PC-9 (cell line): ENCODE measurements around the gene CAGE1.

ENCODE experiments used
- EZH2 ChIP-seq: fragments of 200-600 bp; sonication (generic); IDR thresholded peaks from 2 replicates; pipeline ENCODE4 v1.8.0; 2017; ENCODE audit warnings: antibody characterized with exemption, low read depth
- TF ChIP-seq, protein P1 (sequence below): fragments of 200-600 bp; sonication (generic); conservative IDR thresholded peaks from 2 replicates; pipeline ENCODE4 v1.6.1; 2017; ENCODE audit warnings: mixed run types, antibody characterized with exemption, mild to moderate bottlenecking, moderate library complexity

DNA sequence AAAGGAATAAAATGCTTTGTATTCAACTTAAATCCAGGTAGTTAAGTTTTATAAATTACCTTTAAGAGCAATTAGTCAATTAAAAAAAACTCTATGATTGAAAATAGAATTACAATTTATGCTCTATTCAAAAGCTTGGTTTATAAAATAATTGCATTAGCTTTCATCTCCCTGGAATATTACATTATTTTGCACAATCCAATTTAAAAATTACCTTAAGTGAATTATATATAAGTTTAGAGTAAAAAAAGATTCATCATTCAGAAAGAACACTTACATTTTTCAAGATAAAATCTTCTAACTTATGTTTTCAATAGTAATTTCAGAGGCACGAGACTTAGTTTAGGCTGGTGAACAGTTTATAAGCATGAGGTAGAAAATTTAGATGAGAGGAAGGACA lies 91.4 kb downstream of the CAGE1 start:
- TF ChIP-seq EZH2, result no peak
- TF ChIP-seq, protein P1, sequence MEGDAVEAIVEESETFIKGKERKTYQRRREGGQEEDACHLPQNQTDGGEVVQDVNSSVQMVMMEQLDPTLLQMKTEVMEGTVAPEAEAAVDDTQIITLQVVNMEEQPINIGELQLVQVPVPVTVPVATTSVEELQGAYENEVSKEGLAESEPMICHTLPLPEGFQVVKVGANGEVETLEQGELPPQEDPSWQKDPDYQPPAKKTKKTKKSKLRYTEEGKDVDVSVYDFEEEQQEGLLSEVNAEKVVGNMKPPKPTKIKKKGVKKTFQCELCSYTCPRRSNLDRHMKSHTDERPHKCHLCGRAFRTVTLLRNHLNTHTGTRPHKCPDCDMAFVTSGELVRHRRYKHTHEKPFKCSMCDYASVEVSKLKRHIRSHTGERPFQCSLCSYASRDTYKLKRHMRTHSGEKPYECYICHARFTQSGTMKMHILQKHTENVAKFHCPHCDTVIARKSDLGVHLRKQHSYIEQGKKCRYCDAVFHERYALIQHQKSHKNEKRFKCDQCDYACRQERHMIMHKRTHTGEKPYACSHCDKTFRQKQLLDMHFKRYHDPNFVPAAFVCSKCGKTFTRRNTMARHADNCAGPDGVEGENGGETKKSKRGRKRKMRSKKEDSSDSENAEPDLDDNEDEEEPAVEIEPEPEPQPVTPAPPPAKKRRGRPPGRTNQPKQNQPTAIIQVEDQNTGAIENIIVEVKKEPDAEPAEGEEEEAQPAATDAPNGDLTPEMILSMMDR, result no peak
